SK-N-SH treated with all-trans-retinoic acid at 6 μM for 48 hours (cell line): Measurements from ENCODE around the gene SH3D19.

Source experiments
- CSDC2 ChIP-seq: fragments of 250-450 bp; sonication (Bioruptor Pico); IDR thresholded peaks from 2 replicates; pipeline ENCODE4 v1.5.0; 2020; ENCODE audit warnings: mild to moderate bottlenecking, moderate library complexity
- OSR1 ChIP-seq: fragments of 250-450 bp; sonication (Bioruptor Pico); IDR thresholded peaks from 2 replicates; pipeline ENCODE4 v1.8.0; 2022; ENCODE audit warnings: moderate library complexity, mild to moderate bottlenecking, inconsistent platforms
- TSHZ2 ChIP-seq: fragments of 250-450 bp; sonication (Bioruptor Pico); IDR thresholded peaks from 2 replicates; pipeline ENCODE4 v1.5.0; 2020; ENCODE audit warnings: mild to moderate bottlenecking, moderate library complexity
- ZNF565 ChIP-seq: fragments of 450-650 bp; formaldehyde crosslinking; conservative IDR thresholded peaks from 2 replicates; pipeline ENCODE4 v1.5.0; 2020; ENCODE audit warnings: low read depth, mild to moderate bottlenecking, moderate library complexity

- no peak for TF ChIP-seq CSDC2
- TF ChIP-seq OSR1 (CRISPR knock-in tag), result no peak
- no peak for TF ChIP-seq TSHZ2 (CRISPR knock-in tag)
- TF ChIP-seq ZNF565 (CRISPR knock-in tag), result no peak
Observed at GRCh38 chr4:151207868-151208267, 117.5 kb downstream of the SH3D19 start.
